H1 (cell line): ENCODE data around the gene CARM1. TPM values are rescaled to one million over a fixed set of nuclear protein-coding genes. Genes with fewer than 3 reads are reported as not detected.

Experiments used
- CBX5 ChIP-seq: fragments of 300-800, 300-1000 bp; sonication (generic); IDR thresholded peaks from 2 replicates; pipeline ENCODE4 v1.7.1; 2016; ENCODE audit warnings: antibody characterized with exemption, low read length, low read depth
- CBX8 ChIP-seq: fragments of 300-800, 300-1000 bp; sonication (generic); IDR thresholded peaks from 2 replicates; pipeline ENCODE4 v1.7.1; 2016; ENCODE audit warnings: low read depth, low read length, borderline replicate concordance
- CTBP2 ChIP-seq: IDR thresholded peaks from 2 replicates; pipeline ENCODE4 v1.7.0; 2011; ENCODE audit warnings: borderline replicate concordance, mild to moderate bottlenecking, moderate library complexity, mixed read lengths, low read length; ENCODE audit not compliant: insufficient read depth, insufficient read length
- JUND ChIP-seq: IDR thresholded peaks from 2 replicates; pipeline ENCODE4 v1.6.1; 2011; ENCODE audit warnings: mild to moderate bottlenecking, improper control_type of control experiment, low read length
- NANOG ChIP-seq: IDR thresholded peaks from 2 replicates; pipeline ENCODE4 v1.6.1; 2011; ENCODE audit warnings: low read length, low read depth, mild to moderate bottlenecking, inconsistent platforms; ENCODE audit not compliant: insufficient read depth, poor library complexity, severe bottlenecking
- SIX5 ChIP-seq: IDR thresholded peaks from 2 replicates; pipeline ENCODE4 v1.6.1; 2011; ENCODE audit warnings: mild to moderate bottlenecking, low read depth, low read length
- TAF7 ChIP-seq: optimal IDR thresholded peaks from 2 replicates; pipeline ENCODE3; 2011; ENCODE audit warnings: low read depth, mild to moderate bottlenecking, inconsistent platforms, low read length, moderate library complexity, borderline replicate concordance
- TBP ChIP-seq: IDR thresholded peaks from 2 replicates; pipeline ENCODE4 v1.6.1; 2011; ENCODE audit warnings: low read depth, low read length, improper control_type of control experiment
- polyA plus RNA-seq, 7 experiments: library from polyadenylated mRNA; depleted of rRNA in 3 of 7; stranded (reverse) in 5 of 7; unstranded in 2 of 7; fragments of >200 nt in 5 of 7; fragments of 200-250 nt in 2 of 7; gene quantifications; 1 replicate in 5 of 7; 2 replicates in 1 of 7; 4 replicates in 1 of 7; pipeline versions ENCODE4 v1.2.1 to v1.2.3, GENCODE V29; 2011 to 2013; ENCODE audit warnings: missing spikeins in 2 of 7, mixed read lengths in 2 of 7
- total RNA-seq: library from RNA; stranded (reverse); fragmentation: NEBNext Ultra II Directional; extraction: Animal tissue kit (Norgen Biotek cat#: 25700); gene quantifications from 2 replicates; pipeline ENCODE4 v1.2.1, GENCODE V29; 2021
- TF ChIP-seq, protein P1 (sequence below): fragments of 300-600 bp; sonication (generic); IDR thresholded peaks from 2 replicates; pipeline ENCODE4 v1.7.1; 2012; ENCODE audit warnings: low read length, moderate library complexity, mild to moderate bottlenecking, inconsistent platforms; ENCODE audit not compliant: insufficient replicate concordance
- TF ChIP-seq, protein P2 (sequence below): IDR thresholded peaks from 2 replicates; pipeline ENCODE4 v1.6.1; 2012; ENCODE audit warnings: low read length, inconsistent platforms

The CARM1 gene
- total and polyA plus RNA-seq, 2 of the 8 experiments (the other 6 are each of a cell fraction or from before 2014, with no cell fraction given): 134 to 164 TPM

DNA sequence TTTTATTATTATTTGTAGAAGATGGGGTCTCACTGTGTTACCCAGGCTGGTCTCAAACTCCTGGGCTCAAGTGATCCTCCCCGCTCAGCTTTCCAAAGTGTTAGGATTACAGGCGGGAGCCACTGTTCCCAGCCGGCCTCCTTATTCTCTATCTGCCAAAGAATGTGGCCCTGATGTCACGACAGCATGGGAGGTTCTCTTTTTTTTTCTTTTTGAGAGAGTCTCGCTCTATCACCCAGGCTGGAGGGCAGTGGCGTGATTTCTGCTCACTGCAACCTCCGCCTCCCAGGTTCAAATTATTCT, 23.5 kb downstream of the CARM1 start (continued):
- TF ChIP-seq, protein P1, sequence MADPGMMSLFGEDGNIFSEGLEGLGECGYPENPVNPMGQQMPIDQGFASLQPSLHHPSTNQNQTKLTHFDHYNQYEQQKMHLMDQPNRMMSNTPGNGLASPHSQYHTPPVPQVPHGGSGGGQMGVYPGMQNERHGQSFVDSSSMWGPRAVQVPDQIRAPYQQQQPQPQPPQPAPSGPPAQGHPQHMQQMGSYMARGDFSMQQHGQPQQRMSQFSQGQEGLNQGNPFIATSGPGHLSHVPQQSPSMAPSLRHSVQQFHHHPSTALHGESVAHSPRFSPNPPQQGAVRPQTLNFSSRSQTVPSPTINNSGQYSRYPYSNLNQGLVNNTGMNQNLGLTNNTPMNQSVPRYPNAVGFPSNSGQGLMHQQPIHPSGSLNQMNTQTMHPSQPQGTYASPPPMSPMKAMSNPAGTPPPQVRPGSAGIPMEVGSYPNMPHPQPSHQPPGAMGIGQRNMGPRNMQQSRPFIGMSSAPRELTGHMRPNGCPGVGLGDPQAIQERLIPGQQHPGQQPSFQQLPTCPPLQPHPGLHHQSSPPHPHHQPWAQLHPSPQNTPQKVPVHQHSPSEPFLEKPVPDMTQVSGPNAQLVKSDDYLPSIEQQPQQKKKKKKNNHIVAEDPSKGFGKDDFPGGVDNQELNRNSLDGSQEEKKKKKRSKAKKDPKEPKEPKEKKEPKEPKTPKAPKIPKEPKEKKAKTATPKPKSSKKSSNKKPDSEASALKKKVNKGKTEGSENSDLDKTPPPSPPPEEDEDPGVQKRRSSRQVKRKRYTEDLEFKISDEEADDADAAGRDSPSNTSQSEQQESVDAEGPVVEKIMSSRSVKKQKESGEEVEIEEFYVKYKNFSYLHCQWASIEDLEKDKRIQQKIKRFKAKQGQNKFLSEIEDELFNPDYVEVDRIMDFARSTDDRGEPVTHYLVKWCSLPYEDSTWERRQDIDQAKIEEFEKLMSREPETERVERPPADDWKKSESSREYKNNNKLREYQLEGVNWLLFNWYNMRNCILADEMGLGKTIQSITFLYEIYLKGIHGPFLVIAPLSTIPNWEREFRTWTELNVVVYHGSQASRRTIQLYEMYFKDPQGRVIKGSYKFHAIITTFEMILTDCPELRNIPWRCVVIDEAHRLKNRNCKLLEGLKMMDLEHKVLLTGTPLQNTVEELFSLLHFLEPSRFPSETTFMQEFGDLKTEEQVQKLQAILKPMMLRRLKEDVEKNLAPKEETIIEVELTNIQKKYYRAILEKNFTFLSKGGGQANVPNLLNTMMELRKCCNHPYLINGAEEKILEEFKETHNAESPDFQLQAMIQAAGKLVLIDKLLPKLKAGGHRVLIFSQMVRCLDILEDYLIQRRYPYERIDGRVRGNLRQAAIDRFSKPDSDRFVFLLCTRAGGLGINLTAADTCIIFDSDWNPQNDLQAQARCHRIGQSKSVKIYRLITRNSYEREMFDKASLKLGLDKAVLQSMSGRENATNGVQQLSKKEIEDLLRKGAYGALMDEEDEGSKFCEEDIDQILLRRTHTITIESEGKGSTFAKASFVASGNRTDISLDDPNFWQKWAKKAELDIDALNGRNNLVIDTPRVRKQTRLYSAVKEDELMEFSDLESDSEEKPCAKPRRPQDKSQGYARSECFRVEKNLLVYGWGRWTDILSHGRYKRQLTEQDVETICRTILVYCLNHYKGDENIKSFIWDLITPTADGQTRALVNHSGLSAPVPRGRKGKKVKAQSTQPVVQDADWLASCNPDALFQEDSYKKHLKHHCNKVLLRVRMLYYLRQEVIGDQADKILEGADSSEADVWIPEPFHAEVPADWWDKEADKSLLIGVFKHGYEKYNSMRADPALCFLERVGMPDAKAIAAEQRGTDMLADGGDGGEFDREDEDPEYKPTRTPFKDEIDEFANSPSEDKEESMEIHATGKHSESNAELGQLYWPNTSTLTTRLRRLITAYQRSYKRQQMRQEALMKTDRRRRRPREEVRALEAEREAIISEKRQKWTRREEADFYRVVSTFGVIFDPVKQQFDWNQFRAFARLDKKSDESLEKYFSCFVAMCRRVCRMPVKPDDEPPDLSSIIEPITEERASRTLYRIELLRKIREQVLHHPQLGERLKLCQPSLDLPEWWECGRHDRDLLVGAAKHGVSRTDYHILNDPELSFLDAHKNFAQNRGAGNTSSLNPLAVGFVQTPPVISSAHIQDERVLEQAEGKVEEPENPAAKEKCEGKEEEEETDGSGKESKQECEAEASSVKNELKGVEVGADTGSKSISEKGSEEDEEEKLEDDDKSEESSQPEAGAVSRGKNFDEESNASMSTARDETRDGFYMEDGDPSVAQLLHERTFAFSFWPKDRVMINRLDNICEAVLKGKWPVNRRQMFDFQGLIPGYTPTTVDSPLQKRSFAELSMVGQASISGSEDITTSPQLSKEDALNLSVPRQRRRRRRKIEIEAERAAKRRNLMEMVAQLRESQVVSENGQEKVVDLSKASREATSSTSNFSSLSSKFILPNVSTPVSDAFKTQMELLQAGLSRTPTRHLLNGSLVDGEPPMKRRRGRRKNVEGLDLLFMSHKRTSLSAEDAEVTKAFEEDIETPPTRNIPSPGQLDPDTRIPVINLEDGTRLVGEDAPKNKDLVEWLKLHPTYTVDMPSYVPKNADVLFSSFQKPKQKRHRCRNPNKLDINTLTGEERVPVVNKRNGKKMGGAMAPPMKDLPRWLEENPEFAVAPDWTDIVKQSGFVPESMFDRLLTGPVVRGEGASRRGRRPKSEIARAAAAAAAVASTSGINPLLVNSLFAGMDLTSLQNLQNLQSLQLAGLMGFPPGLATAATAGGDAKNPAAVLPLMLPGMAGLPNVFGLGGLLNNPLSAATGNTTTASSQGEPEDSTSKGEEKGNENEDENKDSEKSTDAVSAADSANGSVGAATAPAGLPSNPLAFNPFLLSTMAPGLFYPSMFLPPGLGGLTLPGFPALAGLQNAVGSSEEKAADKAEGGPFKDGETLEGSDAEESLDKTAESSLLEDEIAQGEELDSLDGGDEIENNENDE: no peak
- TF ChIP-seq TAF7: no peak
- TF ChIP-seq, protein P2, sequence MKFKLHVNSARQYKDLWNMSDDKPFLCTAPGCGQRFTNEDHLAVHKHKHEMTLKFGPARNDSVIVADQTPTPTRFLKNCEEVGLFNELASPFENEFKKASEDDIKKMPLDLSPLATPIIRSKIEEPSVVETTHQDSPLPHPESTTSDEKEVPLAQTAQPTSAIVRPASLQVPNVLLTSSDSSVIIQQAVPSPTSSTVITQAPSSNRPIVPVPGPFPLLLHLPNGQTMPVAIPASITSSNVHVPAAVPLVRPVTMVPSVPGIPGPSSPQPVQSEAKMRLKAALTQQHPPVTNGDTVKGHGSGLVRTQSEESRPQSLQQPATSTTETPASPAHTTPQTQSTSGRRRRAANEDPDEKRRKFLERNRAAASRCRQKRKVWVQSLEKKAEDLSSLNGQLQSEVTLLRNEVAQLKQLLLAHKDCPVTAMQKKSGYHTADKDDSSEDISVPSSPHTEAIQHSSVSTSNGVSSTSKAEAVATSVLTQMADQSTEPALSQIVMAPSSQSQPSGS: no peak
- no peak for TF ChIP-seq CBX5
- TF ChIP-seq JUND: no peak
- no peak for TF ChIP-seq TBP
- TF ChIP-seq SIX5: no peak
- TF ChIP-seq CTBP2: no peak
- no peak for TF ChIP-seq CBX8
- TF ChIP-seq NANOG: no peak
